ENCODE measurements around the gene RAPGEF2.

DNA sequence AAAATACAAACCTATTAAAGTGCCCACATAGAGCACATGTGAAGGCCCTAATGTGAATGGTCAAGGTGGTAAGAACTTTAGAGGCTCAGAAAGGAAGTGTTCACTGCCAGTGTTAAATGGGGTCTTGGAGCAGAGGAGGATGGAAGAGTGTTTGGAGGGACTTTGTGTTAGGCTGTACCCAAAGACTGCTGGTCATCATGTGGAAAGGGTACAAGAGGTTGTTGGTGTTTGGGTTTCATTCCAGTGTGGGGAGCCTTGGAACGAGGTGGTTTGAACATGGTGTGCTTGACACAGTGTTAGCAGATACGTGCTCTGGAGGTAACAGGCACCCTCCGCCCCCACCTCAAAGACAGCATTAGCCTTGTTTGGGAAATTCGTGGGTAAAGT is 73.1 kb downstream of the RAPGEF2 start:
- TF ChIP-seq CTCF (IDR thresholded peaks at IDR 0.05) (no peak), EZH2 (IDR thresholded peaks at IDR 0.05; ENCODE audit: borderline replicate concordance, insufficient read depth, low read depth, low read length, poor library complexity, severe bottlenecking) (no peak)

Data from B cell (primary cell).